Stomach (tissue), 9 donors: Measurements from ENCODE around the gene NCOA3. TPM values are rescaled to one million over a fixed set of nuclear protein-coding genes. Genes with fewer than 3 reads are reported as not detected.

Source experiments
- DNase-seq, 2 donors: peaks; one replicate each; pipeline versions ENCODE4 v3.0.0 to v3.0.0-alpha.2; 2013 to 2019
- H3K27ac ChIP-seq, 5 donors: fragments of 200-600 bp in 4 of 5; sonication (generic) in 4 of 5; one replicate each; pipeline ENCODE4 v1.5.1; 2013 to 2019; ENCODE audit warnings: mild to moderate bottlenecking in 1 of 5, moderate library complexity in 1 of 5
- H3K27me3 ChIP-seq, 3 donors: fragments of 200-600 bp; sonication (generic); one replicate each; pipeline ENCODE4 v1.5.1; 2017 to 2019; ENCODE audit warnings: mixed run types in 1 of 3
- H3K36me3 ChIP-seq, 4 donors: fragments of 200-600 bp; sonication (generic); 1 replicate in 3 of 4; 2 replicates in 1 of 4; pipeline ENCODE4 v1.5.1; 2016 to 2019
- H3K4me1 ChIP-seq, 4 donors: fragments of 200-600 bp; sonication (generic); one replicate each; pipeline ENCODE4 v1.5.1; 2016 to 2019
- H3K4me3 ChIP-seq, 4 donors: fragments of 200-600 bp; sonication (generic) in 3 of 4; one replicate each; pipeline ENCODE4 v1.5.1; 2016 to 2019; ENCODE audit warnings: mild to moderate bottlenecking in 1 of 4
- H3K9me3 ChIP-seq, 4 donors: fragments of 200-600 bp; sonication (generic); one replicate each; pipeline ENCODE4 v1.5.1; 2016 to 2019
- CTCF ChIP-seq, 7 experiments: fragments of 450-650 bp in 4 of 7; fragments of 200-600 bp in 3 of 7; sonication (generic) in 3 of 7; IDR thresholded peaks; one replicate each; pipeline ENCODE4 v1.5.1; 2016 to 2019; ENCODE audit warnings: antibody characterized with exemption in 7 of 7, control low read depth in 2 of 7, mild to moderate bottlenecking in 1 of 7
- EP300 ChIP-seq: sonication (generic); formaldehyde crosslinking; IDR thresholded peaks from one replicate; pipeline ENCODE4 v1.6.1; 2017; ENCODE audit warnings: antibody characterized with exemption
- POLR2A ChIP-seq, 4 donors: fragments of 450-650 bp; IDR thresholded peaks; one replicate each; pipeline ENCODE4 v1.6.1; 2016; ENCODE audit warnings: antibody characterized with exemption in 4 of 4, control low read depth in 2 of 4, mild to moderate bottlenecking in 1 of 4, moderate library complexity in 1 of 4
- POLR2AphosphoS5 ChIP-seq, 3 donors: sonication (generic); formaldehyde crosslinking; IDR thresholded peaks; one replicate each; pipeline ENCODE4 v1.6.1; 2016; ENCODE audit warnings: antibody characterized with exemption in 3 of 3
- WGBS, 5 donors: extraction: QIAGEN DNeasy Blood & Tissue Kit in 3 of 5; methylation state at CpG; one replicate each; pipeline versions ENCODE4 v1.1.5 to v1.1.7; 2013 to 2018; 5-methylcytosine and 5-hydroxymethylcytosine counted together
- intact Hi-C: fragments of 100-400 bp; cut with DNase I; formaldehyde crosslinking; loops from one replicate; pipeline ENCODE4 v1.15.1; 2023; ENCODE audit warnings: low total_unique reads
- polyA plus RNA-seq, 3 donors: library from polyadenylated mRNA; stranded (reverse); fragments of 200-250 nt; gene quantifications; one replicate each; pipeline ENCODE4 v1.2.3, GENCODE V29; 2013
- total RNA-seq, 5 donors: library from RNA; depleted of rRNA; stranded (reverse); fragments of >200 nt; gene quantifications; one replicate each; pipeline versions ENCODE4 v1.1.0 to v1.2.3, GENCODE V29; 2014 to 2016
- donor health status: healthy with polysubstance abuse.
- donor health status: Bipolar disorder and iron deficiency.
- donor health status: healthy.

Gene NCOA3
- total and polyA plus RNA-seq, 8 donors = 4.1 to 60.8 (median 16.3) TPM

DNA sequence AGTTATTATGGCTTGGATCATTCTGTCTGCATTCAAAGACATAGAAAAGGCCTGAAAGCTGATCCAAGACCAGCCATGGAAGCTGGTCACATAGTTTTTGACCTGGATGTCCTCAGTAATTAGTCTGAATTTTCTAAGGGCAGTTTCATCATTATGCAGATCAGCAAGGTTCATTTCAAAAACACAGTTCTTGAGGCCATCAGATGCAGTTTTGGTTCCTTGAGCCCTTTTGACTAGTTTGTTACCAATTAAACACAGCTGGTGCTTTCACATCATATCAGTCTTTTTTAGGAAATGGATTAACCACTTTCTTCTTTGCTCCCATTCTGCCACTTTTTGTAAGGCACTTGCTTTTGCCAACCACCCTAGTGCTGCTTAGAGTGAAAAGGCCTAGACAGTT, 129.4 kb downstream of the NCOA3 start:
- Histone ChIP-seq H3K9me3 (no peaks in the 10 kb centered on the region), H3K4me3 (no peak overlapping the region), H3K4me1 (no peaks in the 10 kb centered on the region), H3K27me3 (no peaks in the 10 kb centered on the region), H3K27ac (no peak overlapping the region), H3K36me3 (peaks cover 13 to 98% (median 96%) of the 10 kb centered on the region in 4 donors)
- DNase-seq = no peak
- TF ChIP-seq POLR2AphosphoS5 (IDR thresholded peaks at IDR 0.05) (no peak), POLR2A (IDR thresholded peaks at IDR 0.05) (no peak), EP300 (no peak), CTCF (IDR thresholded peaks at IDR 0.05) (no peak)
- intact Hi-C loops = no loop called here

DNA sequence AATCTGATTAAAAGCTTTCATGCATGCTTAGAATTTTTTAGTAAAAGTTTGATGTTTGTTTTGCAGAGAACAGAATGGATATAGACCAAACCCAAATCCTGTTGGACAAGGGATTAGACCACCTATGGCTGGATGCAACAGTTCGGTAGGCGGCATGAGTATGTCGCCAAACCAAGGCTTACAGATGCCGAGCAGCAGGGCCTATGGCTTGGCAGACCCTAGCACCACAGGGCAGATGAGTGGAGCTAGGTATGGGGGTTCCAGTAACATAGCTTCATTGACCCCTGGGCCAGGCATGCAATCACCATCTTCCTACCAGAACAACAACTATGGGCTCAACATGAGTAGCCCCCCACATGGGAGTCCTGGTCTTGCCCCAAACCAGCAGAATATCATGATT, 133.6 kb downstream of the NCOA3 start:
- intact Hi-C loops = no loop called here
- 91 to 99% (median 97%) methylated on average over 4 of the region's 4 CpGs for WGBS, 5 donors
- H3K4me3 ChIP-seq = no peak overlapping the region
- peaks cover 38 to 99% (median 96%) of the 10 kb centered on the region in 4 donors for H3K36me3 ChIP-seq
- H3K27me3 ChIP-seq = no peaks in the 10 kb centered on the region
- no peak for TF ChIP-seq CTCF (IDR thresholded peaks at IDR 0.05)
- TF ChIP-seq POLR2AphosphoS5 (IDR thresholded peaks at IDR 0.05) = no peak
- no peak for TF ChIP-seq POLR2A (IDR thresholded peaks at IDR 0.05)
- TF ChIP-seq EP300 = no peak
- no peaks in the 10 kb centered on the region for H3K4me1 ChIP-seq
- H3K27ac ChIP-seq = no peak overlapping the region
- H3K9me3 ChIP-seq = no peaks in the 10 kb centered on the region
- DNase-seq = no peak

DNA sequence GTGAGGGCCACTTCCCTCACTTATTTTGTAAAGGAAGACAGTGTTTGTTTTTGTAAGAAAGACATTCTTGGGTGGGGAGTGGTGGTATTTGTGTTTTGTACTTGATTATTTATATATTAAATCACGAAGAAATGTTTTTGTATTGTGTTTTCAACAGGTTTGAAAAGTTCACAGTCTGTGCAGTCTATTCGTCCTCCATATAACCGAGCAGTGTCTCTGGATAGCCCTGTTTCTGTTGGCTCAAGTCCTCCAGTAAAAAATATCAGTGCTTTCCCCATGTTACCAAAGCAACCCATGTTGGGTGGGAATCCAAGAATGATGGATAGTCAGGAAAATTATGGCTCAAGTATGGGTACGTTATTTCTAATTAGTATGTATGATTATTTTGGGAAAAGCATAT, 137.2 kb downstream of the NCOA3 start:
- intact Hi-C loops = no loop called here
- DNase-seq = no peak
- no peaks in the 10 kb centered on the region for H3K4me1 ChIP-seq
- H3K27me3 ChIP-seq = no peaks in the 10 kb centered on the region
- H3K4me3 ChIP-seq = no peak overlapping the region
- TF ChIP-seq POLR2A (IDR thresholded peaks at IDR 0.05) (no peak), EP300 (no peak), CTCF (IDR thresholded peaks at IDR 0.05) (no peak), POLR2AphosphoS5 (IDR thresholded peaks at IDR 0.05) (no peak)
- no peak overlapping the region for H3K27ac ChIP-seq
- H3K9me3 ChIP-seq = no peaks in the 10 kb centered on the region
- 51 to 62% (median 55%) methylated on average over 4 of the region's 4 CpGs for WGBS, 5 donors
- peaks cover 51 to 100% (median 97%) of the 10 kb centered on the region in 4 donors for H3K36me3 ChIP-seq

DNA sequence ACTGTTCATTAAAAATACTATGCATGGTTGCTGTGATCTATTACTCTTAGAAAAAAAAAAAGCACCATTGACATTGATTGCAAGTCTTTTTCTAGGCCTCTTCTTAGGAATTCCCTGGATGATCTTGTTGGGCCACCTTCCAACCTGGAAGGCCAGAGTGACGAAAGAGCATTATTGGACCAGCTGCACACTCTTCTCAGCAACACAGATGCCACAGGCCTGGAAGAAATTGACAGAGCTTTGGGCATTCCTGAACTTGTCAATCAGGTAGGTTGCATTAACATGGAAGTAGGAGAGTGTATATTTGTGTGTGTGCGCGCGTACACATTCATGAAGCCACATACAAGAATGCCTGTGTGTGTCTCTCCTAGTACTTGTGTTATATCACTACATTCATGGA, 140.4 kb downstream of the NCOA3 start:
- Histone ChIP-seq H3K27me3 (no peaks in the 10 kb centered on the region), H3K4me3 (no peak overlapping the region), H3K27ac (no peak overlapping the region), H3K9me3 (no peaks in the 10 kb centered on the region), H3K36me3 (peaks cover 37 to 100% (median 96%) of the 10 kb centered on the region in 4 donors), H3K4me1 (no peaks in the 10 kb centered on the region)
- intact Hi-C loops = no loop called here
- TF ChIP-seq EP300 (no peak), POLR2AphosphoS5 (IDR thresholded peaks at IDR 0.05) (no peak), POLR2A (IDR thresholded peaks at IDR 0.05) (no peak), CTCF (IDR thresholded peaks at IDR 0.05) (no peak)
- 92 to 98% (median 96%) methylated on average over 4 of the region's 4 CpGs for WGBS, 5 donors
- no peak for DNase-seq
